ENCODE measurements around the gene PIGK.

DNA sequence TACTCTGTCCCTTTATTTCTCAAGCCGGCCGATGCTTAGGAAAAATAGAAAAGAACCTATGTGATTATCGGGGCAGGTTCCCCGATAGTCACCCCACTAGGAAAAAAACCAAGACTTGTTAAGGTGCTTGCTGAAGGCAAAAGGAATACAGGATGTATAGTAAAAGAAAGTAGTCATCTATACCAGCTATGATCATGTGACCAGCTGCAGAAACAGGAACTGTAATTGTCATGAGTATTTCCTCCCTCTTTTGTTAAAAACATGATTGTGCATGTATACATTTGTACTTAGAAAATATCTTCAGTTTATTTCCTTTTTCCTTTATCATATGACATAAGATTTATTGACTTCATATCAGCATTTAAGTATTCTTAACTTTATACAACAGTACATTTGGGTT is 30.5 kb downstream of the PIGK start:
- TF ChIP-seq, protein P1, sequence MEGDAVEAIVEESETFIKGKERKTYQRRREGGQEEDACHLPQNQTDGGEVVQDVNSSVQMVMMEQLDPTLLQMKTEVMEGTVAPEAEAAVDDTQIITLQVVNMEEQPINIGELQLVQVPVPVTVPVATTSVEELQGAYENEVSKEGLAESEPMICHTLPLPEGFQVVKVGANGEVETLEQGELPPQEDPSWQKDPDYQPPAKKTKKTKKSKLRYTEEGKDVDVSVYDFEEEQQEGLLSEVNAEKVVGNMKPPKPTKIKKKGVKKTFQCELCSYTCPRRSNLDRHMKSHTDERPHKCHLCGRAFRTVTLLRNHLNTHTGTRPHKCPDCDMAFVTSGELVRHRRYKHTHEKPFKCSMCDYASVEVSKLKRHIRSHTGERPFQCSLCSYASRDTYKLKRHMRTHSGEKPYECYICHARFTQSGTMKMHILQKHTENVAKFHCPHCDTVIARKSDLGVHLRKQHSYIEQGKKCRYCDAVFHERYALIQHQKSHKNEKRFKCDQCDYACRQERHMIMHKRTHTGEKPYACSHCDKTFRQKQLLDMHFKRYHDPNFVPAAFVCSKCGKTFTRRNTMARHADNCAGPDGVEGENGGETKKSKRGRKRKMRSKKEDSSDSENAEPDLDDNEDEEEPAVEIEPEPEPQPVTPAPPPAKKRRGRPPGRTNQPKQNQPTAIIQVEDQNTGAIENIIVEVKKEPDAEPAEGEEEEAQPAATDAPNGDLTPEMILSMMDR (IDR thresholded peaks at IDR 0.05): no peak
- no peak for TF ChIP-seq EP300 (IDR thresholded peaks at IDR 0.05)

Data from sigmoid colon (tissue), 4 donors.